Spinal cord (tissue), 10 donors: ENCODE data around the gene TDRD1. TPM values are rescaled to one million over a fixed set of nuclear protein-coding genes. Genes with fewer than 3 reads are reported as not detected.

Source experiments
- DNase-seq, 6 donors: peaks; one replicate each; pipeline versions ENCODE4 v3.0.0 to v3.0.0-alpha.2; 2013 to 2015; ENCODE audit warnings: low spot score in 6 of 6, low read depth in 4 of 6
- H3K27ac ChIP-seq: one replicate; pipeline ENCODE4 v1.5.1; 2013; ENCODE audit warnings: low read depth, low read length, control low read depth
- H3K27me3 ChIP-seq: one replicate; pipeline ENCODE4 v1.6.1; 2013; ENCODE audit warnings: low read length; ENCODE audit not compliant: control insufficient read depth, insufficient read depth
- H3K36me3 ChIP-seq: one replicate; pipeline ENCODE4 v1.6.1; 2013; ENCODE audit warnings: low read length; ENCODE audit not compliant: control insufficient read depth, insufficient read depth
- H3K4me1 ChIP-seq: one replicate; pipeline ENCODE4 v1.6.1; 2013; ENCODE audit warnings: low read length; ENCODE audit not compliant: control insufficient read depth, insufficient read depth
- H3K4me3 ChIP-seq: one replicate; pipeline ENCODE4 v1.5.1; 2013; ENCODE audit warnings: low read depth, low read length, control low read depth
- H3K9me3 ChIP-seq: one replicate; pipeline ENCODE4 v1.6.1; 2013; ENCODE audit warnings: low read length; ENCODE audit not compliant: control insufficient read depth, insufficient read depth
- WGBS: methylation state at CpG from one replicate; pipeline ENCODE4 v1.1.5; 2013; ENCODE audit warnings: missing lambda C conversion rate; ENCODE audit not compliant: insufficient coverage; 5-methylcytosine and 5-hydroxymethylcytosine counted together
- polyA plus RNA-seq, 2 donors: library from polyadenylated mRNA; unstranded; fragments of 120-200 nt; gene quantifications; one replicate each; pipeline ENCODE4 v1.2.1, GENCODE V29; 2013; ENCODE audit not compliant: insufficient read length in 2 of 2
- total RNA-seq, 2 donors: library from RNA; depleted of rRNA in 1 of 2; stranded (reverse); fragments of 120-200 nt in 1 of 2; fragments of >200 nt in 1 of 2; gene quantifications; one replicate each; pipeline versions ENCODE4 v1.2.3 to v1.2.4, GENCODE V29; 2013 to 2014
- donor health status: healthy.

TDRD1 gene
- total and polyA plus RNA-seq, 4 donors: 0.22 to 1.9 (median 0.67) TPM

GRCh38 chr10:114255227-114255626 lies 76.1 kb downstream of the TDRD1 start:
- Histone ChIP-seq H3K27ac (no peak overlapping the region), H3K36me3 (no peaks in the 10 kb centered on the region), H3K9me3 (no peaks in the 10 kb centered on the region), H3K4me1 (peaks cover 7% of the 10 kb centered on the region), H3K27me3 (no peaks in the 10 kb centered on the region), H3K4me3 (no peak overlapping the region)
- DNase-seq: no peak
- WGBS: no CpG with 5 or more reads among the region's 1 CpG

DNA sequence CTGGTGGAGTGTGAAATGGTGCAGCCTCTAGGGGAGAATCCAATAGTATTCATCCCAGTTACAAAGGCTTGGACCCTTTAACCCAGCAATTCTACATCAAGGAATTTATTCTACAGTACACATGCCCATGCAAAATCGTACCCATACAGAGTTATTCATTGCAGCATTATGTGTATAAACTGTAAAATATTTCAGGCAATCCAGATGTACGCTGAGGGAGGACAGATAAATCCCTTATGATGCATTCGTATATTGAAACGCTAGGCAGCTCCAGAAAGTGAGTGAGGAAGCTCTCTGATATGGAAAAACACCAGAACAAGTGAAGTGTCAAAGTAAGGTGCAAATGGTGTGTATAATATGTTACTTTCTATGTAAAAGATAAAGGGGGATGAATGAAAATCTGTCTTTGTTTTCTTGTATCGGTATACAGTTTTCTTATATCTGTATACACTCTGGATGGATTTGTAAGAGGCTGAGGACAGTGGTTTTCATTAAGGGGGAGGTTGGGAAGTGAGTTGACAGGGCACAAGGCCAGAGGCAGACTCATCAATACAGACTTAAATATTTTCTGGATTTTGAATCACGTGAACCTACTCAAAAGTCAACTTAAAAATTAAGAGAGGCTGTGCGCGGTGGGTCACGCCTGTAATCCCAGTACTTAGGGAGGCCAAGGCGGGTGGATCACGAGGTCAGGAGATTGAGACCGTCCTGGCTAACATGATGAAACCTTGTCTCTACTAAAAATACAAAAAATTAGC lies 77.0 kb downstream of the TDRD1 start:
- no peaks in the 10 kb centered on the region for H3K27me3 ChIP-seq
- DNase-seq: peak in 1 of 6 donors; percentile 25
- WGBS: 82% methylated on average over 3 of the region's 12 CpGs
- no peaks in the 10 kb centered on the region for H3K36me3 ChIP-seq
- H3K4me1 ChIP-seq: peaks cover 4% of the 10 kb centered on the region
- no peak overlapping the region for H3K27ac ChIP-seq
- no peak overlapping the region for H3K4me3 ChIP-seq
- H3K9me3 ChIP-seq: no peaks in the 10 kb centered on the region

DNA sequence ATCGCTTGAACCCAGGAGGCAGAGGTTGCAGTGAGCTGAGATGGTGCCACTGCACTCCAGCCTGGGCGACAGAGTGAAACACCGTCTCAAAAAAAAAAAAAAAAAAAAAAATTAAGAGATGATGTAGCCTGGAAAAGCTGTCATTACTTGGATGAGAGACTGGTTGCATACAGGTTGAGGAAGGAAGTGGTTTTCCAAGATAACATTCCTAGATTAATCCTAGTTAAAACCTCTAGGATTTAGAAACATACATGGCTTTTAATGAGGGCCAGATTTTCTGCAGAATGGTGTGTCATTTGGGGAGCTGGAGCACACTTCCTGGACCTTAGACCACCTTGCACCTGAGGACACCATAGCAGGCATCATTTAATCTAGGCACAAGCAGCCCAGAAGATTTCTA lies 77.7 kb downstream of the TDRD1 start:
- DNase-seq: no peak

GRCh38 chr10:114257498-114257897 lies 78.3 kb downstream of the TDRD1 start:
- no peaks in the 10 kb centered on the region for H3K36me3 ChIP-seq
- no peak overlapping the region for H3K27ac ChIP-seq
- no peak overlapping the region for H3K4me3 ChIP-seq
- H3K27me3 ChIP-seq: no peaks in the 10 kb centered on the region
- DNase-seq: no peak
- WGBS: 53% methylated on average over 3 of the region's 3 CpGs
- peaks cover 4% of the 10 kb centered on the region for H3K4me1 ChIP-seq
- no peaks in the 10 kb centered on the region for H3K9me3 ChIP-seq

More for the DNA sequence above, 77.7 kb downstream of the TDRD1 start:
- H3K36me3 ChIP-seq: no peaks in the 10 kb centered on the region
- H3K4me1 ChIP-seq: peaks cover 4% of the 10 kb centered on the region
- WGBS: 83% methylated on average over 1 of the region's 3 CpGs
- no peak overlapping the region for H3K27ac ChIP-seq
- no peaks in the 10 kb centered on the region for H3K9me3 ChIP-seq
- no peak overlapping the region for H3K4me3 ChIP-seq
- no peaks in the 10 kb centered on the region for H3K27me3 ChIP-seq

DNA sequence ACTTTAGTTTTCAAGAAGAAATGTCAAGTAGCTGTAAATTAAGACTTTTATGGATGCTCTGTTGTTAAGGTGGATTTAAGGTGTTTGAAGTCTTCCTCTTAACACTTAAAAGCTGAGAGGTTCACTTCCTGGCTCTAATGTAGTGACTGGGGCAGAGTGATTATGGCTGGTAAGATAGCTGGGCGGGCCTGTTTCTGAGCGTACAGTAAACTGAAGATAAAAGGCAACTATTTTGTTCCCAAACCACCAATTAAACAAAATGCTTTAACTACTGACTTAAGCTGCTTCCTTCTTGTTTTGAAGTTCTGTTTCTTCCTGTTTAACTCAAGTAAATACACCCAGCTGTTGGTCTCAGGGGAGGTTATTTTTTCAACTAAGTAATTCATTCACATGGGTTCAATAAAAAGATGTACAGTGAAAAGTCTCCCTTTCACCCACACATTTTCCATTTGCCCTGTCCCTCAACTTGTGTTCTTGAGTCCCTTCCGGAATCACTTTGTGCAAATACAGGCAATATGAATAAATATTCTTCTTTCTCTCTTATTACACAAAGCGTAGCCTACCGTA lies 79.2 kb downstream of the TDRD1 start:
- Histone ChIP-seq H3K27ac (no peak overlapping the region), H3K36me3 (no peaks in the 10 kb centered on the region), H3K4me3 (no peak overlapping the region), H3K4me1 (peaks cover 4% of the 10 kb centered on the region), H3K27me3 (no peaks in the 10 kb centered on the region), H3K9me3 (no peaks in the 10 kb centered on the region)
- 40% methylated on average over 1 of the region's 5 CpGs for WGBS
- no peak for DNase-seq

DNA sequence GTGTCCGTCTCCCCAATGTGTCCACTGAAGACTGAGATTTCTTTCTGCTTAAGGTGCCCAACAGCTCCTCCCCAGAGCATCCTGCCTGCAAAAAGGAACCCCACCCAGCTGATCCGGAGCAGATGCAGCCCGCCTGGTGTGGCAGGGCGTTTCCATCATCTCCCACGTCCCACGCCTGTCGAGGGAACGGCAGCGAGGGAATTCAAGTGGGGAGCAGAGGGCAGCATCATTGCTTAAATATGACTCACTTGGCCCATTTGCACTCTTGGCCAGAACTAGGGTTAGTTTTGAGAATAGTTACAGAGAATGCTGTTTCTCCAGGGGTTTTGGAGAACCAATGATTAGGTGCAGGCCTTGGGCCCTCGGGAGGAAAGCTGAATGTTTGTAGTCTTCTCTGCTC lies 80.7 kb downstream of the TDRD1 start:
- WGBS: 89% methylated on average over 9 of the region's 10 CpGs
- Histone ChIP-seq H3K27ac (no peak overlapping the region), H3K4me1 (peaks cover 4% of the 10 kb centered on the region), H3K27me3 (no peaks in the 10 kb centered on the region), H3K9me3 (no peaks in the 10 kb centered on the region), H3K4me3 (no peak overlapping the region), H3K36me3 (no peaks in the 10 kb centered on the region)
- no peak for DNase-seq

DNA sequence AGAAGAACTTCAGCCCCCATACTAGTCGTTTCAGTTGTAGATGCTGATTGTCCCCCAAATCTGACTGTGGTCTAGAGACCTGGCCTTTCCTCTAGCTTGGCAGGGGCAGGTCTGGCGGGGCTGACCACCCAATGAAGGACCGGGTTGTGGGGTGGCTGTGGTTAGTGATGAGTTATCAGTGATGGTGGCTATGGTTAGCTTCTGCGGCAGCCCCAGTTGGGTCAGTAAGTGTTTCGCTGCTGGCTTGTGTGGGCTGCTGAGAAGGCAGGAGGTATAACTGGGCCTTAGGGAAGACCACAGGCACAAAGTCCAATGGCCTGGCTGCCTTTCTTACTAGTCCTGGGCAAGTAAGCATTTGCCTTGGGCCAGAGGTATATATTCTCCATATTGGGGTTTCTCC lies 81.2 kb downstream of the TDRD1 start:
- H3K27ac ChIP-seq: no peak overlapping the region
- no peaks in the 10 kb centered on the region for H3K36me3 ChIP-seq
- H3K27me3 ChIP-seq: no peaks in the 10 kb centered on the region
- no peak overlapping the region for H3K4me3 ChIP-seq
- H3K4me1 ChIP-seq: peaks cover 4% of the 10 kb centered on the region
- WGBS: 100% methylated on average over 4 of the region's 5 CpGs
- no peak for DNase-seq
- H3K9me3 ChIP-seq: no peaks in the 10 kb centered on the region

GRCh38 chr10:114261076-114261475 lies 81.9 kb downstream of the TDRD1 start:
- H3K27ac ChIP-seq: no peak overlapping the region
- peaks cover 4% of the 10 kb centered on the region for H3K4me1 ChIP-seq
- no peak for DNase-seq
- WGBS: 88% methylated on average over 1 of the region's 2 CpGs
- no peaks in the 10 kb centered on the region for H3K36me3 ChIP-seq
- no peak overlapping the region for H3K4me3 ChIP-seq
- no peaks in the 10 kb centered on the region for H3K9me3 ChIP-seq
- no peaks in the 10 kb centered on the region for H3K27me3 ChIP-seq

- Histone ChIP-seq H3K4me1 (peaks cover 3% of the 10 kb centered on the region), H3K9me3 (no peaks in the 10 kb centered on the region), H3K27me3 (no peaks in the 10 kb centered on the region), H3K4me3 (no peak overlapping the region), H3K27ac (no peak overlapping the region), H3K36me3 (no peaks in the 10 kb centered on the region)
- DNase-seq: no peak
- WGBS: no CpG with 5 or more reads among the region's 4 CpGs
Measured at GRCh38 chr10:114262496-114262895, 83.3 kb downstream of the TDRD1 start.
